Endothelial cell of umbilical vein (primary cell): Measurements from ENCODE around the gene SH3BP1. TPM values are rescaled to one million over a fixed set of nuclear protein-coding genes. Genes with fewer than 3 reads are reported as not detected.

Experiments
- BruUV-seq: library from RNA; stranded (reverse); fragments of 400-500 nt; replicated peaks from 2 replicates; lab custom pipeline; 2021; lab: Mats Ljungman, UMichigan
- CTCF ChIA-PET: fragments of 300-600, 350-600 bp; sonication (Branson Sonifier 250); formaldehyde crosslinking; loops from one replicate; lab custom pipeline; 2021; ENCODE audit warnings: antibody characterized with exemption, inconsistent platforms; lab: Charles Lee
- POLR2A ChIA-PET: fragments of 300-600, 350-600 bp; sonication (Branson Sonifier 250); formaldehyde crosslinking; loops from one replicate; lab custom pipeline; 2021; ENCODE audit warnings: antibody characterized with exemption, inconsistent platforms; lab: Charles Lee
- DNase-seq: peaks from one replicate; pipeline ENCODE4 v3.0.0-alpha.2; 2011; ENCODE audit warnings: low read depth, low spot score
- FAIRE-seq: peaks from 2 replicates; lab custom pipeline; 2011; peaks lifted over from hg19 to GRCh38; lab: Jason Lieb, UNC
- H2AFZ ChIP-seq: 2 replicates; pipeline ENCODE4 v1.6.0; 2012; ENCODE audit warnings: low read depth, low read length, control low read depth, inconsistent platforms
- H3K27ac ChIP-seq: 2 replicates; pipeline ENCODE4 v1.5.1; 2011; ENCODE audit warnings: low read depth, mild to moderate bottlenecking, control low read depth, low read length, moderate library complexity; ENCODE audit not compliant: insufficient read depth
- H3K27me3 ChIP-seq, 2 experiments: 2 replicates each; pipeline versions ENCODE4 v1.6.0 to v1.6.1; 2011; ENCODE audit warnings: low read length in 2 of 2, mixed read lengths in 1 of 2; ENCODE audit not compliant: control insufficient read depth in 2 of 2, insufficient read depth in 2 of 2
- H3K36me3 ChIP-seq, 2 experiments: 2 replicates in 1 of 2; 3 replicates in 1 of 2; pipeline ENCODE4 v1.5.1; 2011; ENCODE audit warnings: low read length in 2 of 2, mild to moderate bottlenecking in 1 of 2, moderate library complexity in 1 of 2; ENCODE audit not compliant: control insufficient read depth in 2 of 2, insufficient read depth in 2 of 2; ENCODE audit errors: extremely low read depth in 1 of 2
- H3K4me1 ChIP-seq: 3 replicates; pipeline ENCODE4 v1.5.1; 2011; ENCODE audit warnings: mild to moderate bottlenecking, low read length; ENCODE audit not compliant: control insufficient read depth, insufficient read depth; ENCODE audit errors: extremely low read depth
- H3K4me2 ChIP-seq: 2 replicates; pipeline ENCODE4 v1.6.1; 2011; ENCODE audit warnings: low read length, control low read depth, mixed read lengths; ENCODE audit not compliant: insufficient read depth
- H3K4me3 ChIP-seq, 3 experiments: fragments of 200-600 bp in 1 of 3; sonication (generic), shearing (Covaris generic) in 1 of 3; replicated peaks in 1 of 3; 2 replicates each; pipeline ENCODE4 v1.5.1; 2011 to 2016; ENCODE audit warnings: control low read depth in 3 of 3, low read length in 3 of 3, mild to moderate bottlenecking in 2 of 3, inconsistent platforms in 1 of 3, low read depth in 1 of 3, moderate library complexity in 1 of 3; ENCODE audit not compliant: insufficient read depth in 1 of 3
- H3K79me2 ChIP-seq: 2 replicates; pipeline ENCODE4 v1.6.0; 2012; ENCODE audit warnings: low read length, inconsistent platforms; ENCODE audit not compliant: control insufficient read depth, insufficient read depth
- H3K9ac ChIP-seq: replicated peaks from 2 replicates; pipeline ENCODE3; 2011; ENCODE audit warnings: low read length, control low read depth; ENCODE audit not compliant: insufficient read depth; ENCODE audit errors: extremely low read depth
- H3K9me1 ChIP-seq: replicated peaks from 3 replicates; pipeline ENCODE4 v1.6.0; 2011; ENCODE audit warnings: mild to moderate bottlenecking, low read length; ENCODE audit not compliant: control insufficient read depth, insufficient read depth; ENCODE audit errors: extremely low read depth
- H3K9me3 ChIP-seq: replicated peaks from 2 replicates; pipeline ENCODE4 v1.5.1; 2012; ENCODE audit warnings: low read length, inconsistent platforms; ENCODE audit not compliant: control insufficient read depth, insufficient read depth
- H4K20me1 ChIP-seq: replicated peaks from 2 replicates; pipeline ENCODE3; 2011; ENCODE audit warnings: mild to moderate bottlenecking, low read length; ENCODE audit not compliant: control insufficient read depth, insufficient read depth; ENCODE audit errors: extremely low read depth
- CTCF ChIP-seq, 2 donors: IDR thresholded peaks; 1 replicate in 1 of 2; 2 replicates in 1 of 2; pipeline ENCODE4 v1.5.1; 2011; ENCODE audit warnings: low read length in 2 of 2, mild to moderate bottlenecking in 2 of 2, moderate library complexity in 2 of 2, control low read depth in 1 of 2, inconsistent platforms in 1 of 2, low read depth in 1 of 2; ENCODE audit not compliant: insufficient read depth in 1 of 2; ENCODE audit errors: extremely low read depth in 1 of 2
- EZH2 ChIP-seq: IDR thresholded peaks from 2 replicates; pipeline ENCODE4 v1.6.1; 2012; ENCODE audit warnings: borderline replicate concordance, low read depth, mild to moderate bottlenecking, moderate library complexity, low read length, inconsistent platforms; ENCODE audit not compliant: severe bottlenecking
- FOS ChIP-seq: IDR thresholded peaks from 2 replicates; pipeline ENCODE4 v1.6.1; 2011; ENCODE audit warnings: mild to moderate bottlenecking, low read length, moderate library complexity, borderline replicate concordance; ENCODE audit not compliant: insufficient read depth
- GATA2 ChIP-seq: IDR thresholded peaks from 2 replicates; pipeline ENCODE4 v1.7.0; 2011; ENCODE audit warnings: low read depth, mild to moderate bottlenecking, moderate library complexity, mixed read lengths, low read length; ENCODE audit not compliant: insufficient read length, insufficient read depth
- JUN ChIP-seq: IDR thresholded peaks from 2 replicates; pipeline ENCODE4 v1.6.1; 2011; ENCODE audit warnings: borderline replicate concordance, low read depth; ENCODE audit not compliant: insufficient read length, insufficient read depth
- MYC ChIP-seq: IDR thresholded peaks from one replicate; pipeline ENCODE4 v1.6.1; 2011; ENCODE audit warnings: mild to moderate bottlenecking, low read depth, low read length
- POLR2A ChIP-seq: IDR thresholded peaks from 2 replicates; pipeline ENCODE4 v1.6.1; 2012; ENCODE audit warnings: low read depth, mild to moderate bottlenecking, control low read depth, low read length
- POLR2AphosphoS5 ChIP-seq: IDR thresholded peaks from 2 replicates; pipeline ENCODE4 v1.6.1; 2012; ENCODE audit warnings: low read depth, mild to moderate bottlenecking, control low read depth, low read length, moderate library complexity; ENCODE audit not compliant: insufficient read depth
- dilution Hi-C: fragments of 300-500 bp; cut with MboI; formaldehyde crosslinking; loops from one replicate; pipeline ENCODE4 v1.15.0; 2019; ENCODE audit warnings: low sequenced_read_pairs; ENCODE audit not compliant: extremely low pct_ligation_motif_present
- intact Hi-C: fragments of 100-400 bp; cut with micrococcal nuclease; formaldehyde crosslinking; loops from one replicate; pipeline ENCODE4 v1.10.0; 2022
- polyA plus RNA-seq, 4 experiments: library from polyadenylated mRNA; depleted of rRNA in 3 of 4; stranded (reverse) in 3 of 4; unstranded in 1 of 4; fragments of >200 nt; gene quantifications; 2 replicates each; pipeline versions ENCODE4 v1.2.1 to v1.2.3, GENCODE V29; 2011 to 2012; ENCODE audit warnings: missing spikeins in 1 of 4
- total RNA-seq: library from RNA; stranded (reverse); gene quantifications from 2 replicates; pipeline ENCODE4 v1.2.3, GENCODE V29; 2021
- TF ChIP-seq, protein P1 (sequence below): IDR thresholded peaks from 2 replicates; pipeline ENCODE4 v1.6.1; 2011; ENCODE audit not compliant: insufficient read depth, insufficient read length

Gene SH3BP1
- total and polyA plus RNA-seq, 2 donors (not counting 3 experiments of a cell fraction or from before 2014, with no cell fraction given), result 2.3 to 4.3 TPM

GRCh38 chr22:37696657-37697537, 57.4 kb downstream of the SH3BP1 start, which contains the start of gene TRIOBP:
Gene TRIOBP, plus strand, starts transcription at chr22:37697048. Its CDS starts 4,318 bp downstream, at chr22:37701366.
- H3K9ac ChIP-seq, result no peak within 1 kb of the TSS
- H3K9me3 ChIP-seq, result no peaks in the 10 kb centered on the region
- H3K9me1 ChIP-seq, result no peaks in the 10 kb centered on the region
- dilution Hi-C loops (no loop called here), intact Hi-C loops (loop anchor here (1.0 kb wide), 3 partner anchors 11 to 50 kb away; partner anchors contain the start of genes NOL12 and PDXP)
- no peak within 1 kb of the TSS for H3K27ac ChIP-seq
- ChIA-PET POLR2A (interaction anchor here (0.7 kb wide), 1 partner anchor 54 kb away, joined by 9 read pairs; no protein-coding TSS in a partner anchor), CTCF (interaction anchor here (0.8 to 3.3 kb wide), 9 partner anchors 11 to 95 kb away, joined by 3 to 19 read pairs (median 3); partner anchors contain the start of gene NOL12)
- peaks cover 0 to 14% of the 10 kb centered on the region in 2 experiments for H3K36me3 ChIP-seq
- H3K4me3 ChIP-seq, result no peak within 1 kb of the TSS
- peak within 1 kb of the TSS; percentile 55 for H2AFZ ChIP-seq
- FAIRE-seq (peak; percentile 99), DNase-seq (peak; percentile 96)
- TF ChIP-seq GATA2 (no peak), EZH2 (no peak), CTCF (IDR thresholded peaks at IDR 0.05; ENCODE audit: extremely low read depth in 1 of 2, insufficient read depth in 1 of 2, low read depth in 1 of 2, low read length in 2 of 2) (peak; percentile 56 to 78), POLR2A (no peak), JUN (no peak), POLR2AphosphoS5 (peak; percentile 25), FOS (peak; percentile 38), MYC (no peak)
- TF ChIP-seq, protein P1, sequence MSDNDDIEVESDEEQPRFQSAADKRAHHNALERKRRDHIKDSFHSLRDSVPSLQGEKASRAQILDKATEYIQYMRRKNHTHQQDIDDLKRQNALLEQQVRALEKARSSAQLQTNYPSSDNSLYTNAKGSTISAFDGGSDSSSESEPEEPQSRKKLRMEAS, result no peak
- no TSS peak for BruUV-seq
- no peaks in the 10 kb centered on the region for H4K20me1 ChIP-seq
- H3K4me1 ChIP-seq, result peaks cover 11% of the 10 kb centered on the region
- no peaks in the 10 kb centered on the region for H3K27me3 ChIP-seq
- peak within 1 kb of the TSS; percentile 67 for H3K4me2 ChIP-seq
- no peaks in the 10 kb centered on the region for H3K79me2 ChIP-seq
